ENCODE results near the gene ARHGAP23.
"Not testable (repeated sequence)": the region's sequence is repeated elsewhere in the genome, so short reads cannot be mapped to it uniquely, and the experiment has no call there.

Gene ARHGAP23

DNA sequence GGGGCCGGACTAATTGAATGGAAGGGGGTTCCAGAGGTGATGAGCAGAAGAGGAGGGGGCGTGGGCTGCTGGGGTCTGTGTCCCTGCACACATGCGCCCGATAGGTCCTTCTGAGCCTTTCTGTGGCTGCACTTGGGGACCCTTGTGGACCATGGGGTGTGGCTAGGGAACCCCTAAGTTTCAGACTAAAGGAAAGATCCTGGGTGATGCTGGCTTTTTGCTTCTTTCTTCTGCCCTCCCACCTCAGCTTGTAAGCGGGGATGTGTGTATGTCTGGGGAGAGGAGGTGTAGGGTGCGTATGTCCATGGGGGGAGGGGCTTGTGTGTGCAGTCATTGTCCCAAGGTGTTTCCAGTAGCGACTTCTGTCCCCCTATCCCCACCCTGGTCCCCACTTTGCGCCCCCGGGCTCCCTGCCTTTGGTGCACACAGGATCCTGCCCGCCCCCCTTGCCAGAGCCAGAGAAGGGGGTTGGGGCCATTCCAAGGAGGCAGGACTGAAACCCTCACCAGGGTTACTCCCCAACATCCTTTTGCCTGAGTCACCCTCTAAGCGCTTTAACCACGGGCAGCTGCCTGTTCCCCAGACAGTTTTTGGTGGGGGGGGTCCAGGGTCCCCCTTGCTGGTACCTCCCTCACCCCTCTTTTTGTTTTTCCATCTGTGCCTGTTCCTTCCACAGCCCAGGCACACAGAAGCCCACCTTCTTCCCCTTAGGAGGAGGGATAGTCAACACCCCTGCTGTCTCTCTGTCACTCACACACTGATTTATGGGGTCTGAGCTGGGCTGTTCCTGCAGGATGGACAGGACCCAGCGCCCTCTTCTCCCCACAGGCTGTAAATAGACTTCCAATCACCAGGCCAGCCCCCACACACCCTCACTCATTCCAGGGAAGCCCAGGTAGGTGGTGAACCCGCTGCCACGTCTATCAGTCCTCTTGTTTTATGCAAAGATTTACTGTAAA, 83.2 kb downstream of the ARHGAP23 start:
- DNase-seq = no peak

DNA sequence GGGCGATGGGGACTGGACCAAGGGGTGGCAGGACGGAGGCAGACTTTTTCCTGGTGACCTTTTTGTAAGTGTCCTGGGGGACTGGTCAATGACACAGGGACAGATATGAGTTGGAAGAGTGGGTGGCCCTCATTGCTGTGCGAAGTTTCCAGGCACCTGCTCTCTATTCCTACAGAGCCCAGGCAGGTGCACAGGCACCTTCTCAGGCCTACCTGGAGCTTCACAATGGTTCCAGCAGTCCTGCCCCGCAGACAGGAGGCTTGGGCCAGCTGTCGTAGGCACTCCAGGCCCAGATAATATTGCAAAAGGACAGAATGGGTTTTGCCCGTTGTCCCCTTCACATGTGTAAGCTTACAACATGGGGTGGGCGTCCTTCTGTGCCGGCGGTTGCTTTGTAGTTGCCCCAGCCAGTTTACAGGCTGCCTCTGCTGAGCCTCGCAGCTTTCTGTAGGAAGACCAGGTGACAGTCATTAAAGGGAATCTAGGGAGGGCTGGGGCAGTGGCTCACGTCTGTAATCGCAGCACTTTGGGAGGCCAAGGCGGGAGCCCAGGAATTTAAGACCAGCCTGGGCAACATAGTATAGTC, 84.3 kb downstream of the ARHGAP23 start:
- no peak for DNase-seq

DNA sequence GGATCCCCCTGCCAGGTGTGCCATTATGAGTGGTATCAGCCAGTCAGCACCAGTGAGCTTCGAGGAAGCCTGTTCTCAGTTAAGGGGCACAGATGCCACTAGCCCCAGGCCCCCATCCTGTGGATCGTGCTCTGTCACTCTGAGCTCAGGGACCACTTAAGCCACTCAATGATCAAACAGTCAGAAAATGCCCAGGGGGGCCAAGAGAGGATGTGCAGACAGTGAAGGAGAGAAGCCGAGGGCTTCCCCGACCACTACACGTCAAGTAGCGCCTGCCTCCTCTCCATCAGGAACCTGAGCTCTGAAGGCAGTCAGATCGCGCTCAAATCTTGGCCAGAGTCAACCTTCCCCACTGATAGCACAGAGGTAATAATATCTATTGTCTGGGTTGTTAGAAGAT, 98.3 kb downstream of the ARHGAP23 start:
- DNase-seq = not testable (repeated sequence)

DNA sequence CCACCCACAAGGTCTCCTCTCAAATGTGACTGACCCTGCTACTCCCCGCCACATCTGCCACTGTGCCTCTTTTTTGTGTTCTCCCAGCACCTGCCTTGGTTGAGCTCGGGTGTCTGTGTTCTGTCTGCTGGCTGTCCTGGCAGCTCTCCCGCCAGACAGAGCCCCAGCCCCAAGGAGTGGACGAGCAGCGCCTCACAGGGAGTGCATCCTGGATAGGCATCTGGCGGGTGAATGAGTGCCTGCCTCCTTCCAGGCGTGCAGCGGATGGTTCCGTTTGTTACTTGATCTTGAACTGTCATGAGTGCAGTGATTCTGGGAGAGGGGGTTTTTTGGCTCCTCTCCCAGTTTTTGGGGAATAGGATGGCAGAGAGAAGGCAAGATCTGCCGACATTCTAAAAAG, 99.9 kb downstream of the ARHGAP23 start:
- not testable (repeated sequence) for DNase-seq

DNA sequence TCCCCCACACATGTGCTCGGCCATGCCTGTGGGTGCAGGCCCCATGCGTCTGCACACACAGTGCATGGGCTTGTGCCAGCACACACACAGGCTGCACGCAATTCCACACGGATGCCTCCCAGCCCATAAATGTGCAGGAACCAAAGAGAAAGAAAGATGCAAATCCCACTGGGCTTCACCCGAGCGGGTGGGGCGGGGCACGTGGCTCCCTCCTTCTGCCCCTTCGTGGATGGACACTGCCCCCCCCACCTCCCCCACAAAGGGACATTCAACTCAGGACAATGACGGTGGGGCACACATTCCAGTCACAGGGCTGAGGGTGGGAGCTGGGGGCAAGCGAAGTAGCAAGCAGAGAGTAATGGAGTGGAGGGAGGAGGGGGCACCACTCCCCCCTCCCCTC, 102.6 kb downstream of the ARHGAP23 start:
- DNase-seq = peak in 5 of 58 donors; percentile 18 to 43 (median 30)

DNA sequence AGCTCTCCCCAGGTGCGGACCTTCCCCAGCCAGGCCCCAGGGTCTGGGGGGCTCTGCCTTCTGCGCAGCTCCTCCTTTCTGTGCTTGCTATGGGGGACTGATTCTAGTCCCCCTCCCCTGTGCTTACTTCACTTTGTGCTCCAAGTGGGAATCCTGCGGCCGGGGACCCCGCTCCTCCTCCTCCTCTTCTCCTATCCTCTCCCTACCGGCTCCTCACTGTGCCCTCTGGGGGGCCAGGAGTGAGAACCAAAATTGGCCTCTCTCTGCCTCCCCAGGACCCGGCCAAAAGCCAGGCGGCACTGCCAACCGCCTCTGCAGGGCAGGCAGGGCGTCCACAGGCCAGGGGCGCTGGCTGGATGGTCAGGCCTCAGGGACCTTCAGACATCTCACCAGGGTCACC, 103.5 kb downstream of the ARHGAP23 start:
- not testable (repeated sequence) for DNase-seq

DNA sequence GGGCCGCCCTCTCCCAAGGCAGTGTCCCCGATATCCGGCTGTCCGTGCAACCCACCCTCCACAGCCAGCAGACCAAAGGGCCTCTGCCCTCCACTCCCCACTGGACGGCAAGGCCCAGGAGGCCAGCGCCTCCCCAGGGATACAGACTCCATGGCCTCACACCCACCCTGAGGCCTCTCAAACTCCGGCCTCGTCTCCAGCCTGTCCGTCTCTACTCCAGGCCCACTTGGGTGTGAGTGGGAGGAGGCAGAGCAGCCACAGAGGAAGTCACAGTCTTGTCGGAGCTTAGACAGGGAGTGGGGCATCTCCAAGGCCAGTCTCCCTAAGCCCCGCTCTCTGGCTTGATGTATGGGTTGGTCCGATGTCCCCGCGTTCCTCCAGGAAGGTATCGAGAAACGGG, 104.2 kb downstream of the ARHGAP23 start:
- DNase-seq = no peak

DNA sequence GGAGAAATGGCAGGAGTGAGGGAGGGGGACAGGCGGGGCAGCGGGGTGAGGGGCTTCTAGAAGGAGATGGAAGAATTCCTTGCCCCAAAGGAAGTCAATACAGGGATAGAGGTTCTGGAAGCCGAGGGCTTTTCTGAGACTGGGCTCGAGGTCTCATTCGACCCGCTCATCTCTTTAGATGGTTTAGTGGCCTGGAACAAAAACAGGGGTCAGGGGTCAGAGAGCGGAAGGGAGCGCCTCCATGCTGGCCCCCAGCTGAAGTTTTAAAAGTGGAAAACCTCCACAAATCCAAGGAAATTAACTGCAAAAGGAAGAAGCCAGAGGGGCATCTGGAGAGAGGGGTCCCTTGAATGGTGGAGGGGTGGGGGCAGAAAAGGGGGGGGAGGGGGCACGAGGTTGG, 105.0 kb downstream of the ARHGAP23 start:
- DNase-seq = no peak

DNA sequence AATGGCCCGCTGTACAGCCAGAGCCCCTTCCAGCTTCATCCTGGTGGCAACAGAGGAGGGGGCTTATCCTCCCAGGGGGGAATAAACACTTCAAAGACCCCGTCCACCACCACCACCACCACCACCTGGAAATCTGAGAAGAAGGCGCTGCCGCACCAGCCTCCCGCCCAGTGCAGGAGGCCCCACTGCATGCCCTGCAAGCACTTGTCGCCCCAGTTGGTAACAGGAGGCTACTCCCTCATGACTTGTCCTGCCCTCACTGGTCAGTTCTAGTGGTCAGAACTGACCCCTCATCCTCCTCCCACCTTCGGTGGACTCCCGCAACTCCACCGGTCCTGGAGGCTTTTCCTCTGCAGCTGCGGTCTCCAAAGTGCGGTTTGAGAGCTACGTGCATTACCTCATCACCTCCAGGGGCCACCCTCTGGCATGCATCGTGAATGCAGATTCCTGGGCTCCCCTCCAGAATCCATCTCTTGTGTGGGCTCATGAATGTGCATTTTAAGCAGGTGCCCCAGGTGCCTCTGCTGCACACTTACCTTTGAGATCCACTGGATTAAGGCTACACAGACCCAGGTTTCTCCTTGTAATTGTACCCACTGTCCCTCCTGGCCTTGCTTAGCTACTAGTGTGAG, 105.7 kb downstream of the ARHGAP23 start:
- no peak for DNase-seq

DNA sequence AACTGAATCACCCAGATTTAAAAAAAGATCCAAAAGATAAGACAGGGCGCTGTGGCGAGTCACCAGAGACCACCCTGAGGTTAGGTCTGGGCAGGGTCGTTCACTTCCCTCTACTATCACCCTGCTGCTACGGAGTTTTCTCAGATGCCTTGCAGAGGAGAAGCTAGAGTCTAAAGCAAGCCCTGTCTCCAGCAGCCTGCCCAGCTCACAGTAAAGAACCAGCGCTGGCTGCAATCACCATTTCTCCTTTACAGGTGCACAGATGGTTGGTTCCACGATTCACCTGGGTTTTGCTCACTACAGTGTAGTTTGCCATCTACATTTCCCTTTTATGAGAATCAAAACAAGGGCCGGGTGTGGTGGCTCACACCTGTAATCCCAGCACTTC, 106.2 kb downstream of the ARHGAP23 start:
- DNase-seq = no peak

DNA sequence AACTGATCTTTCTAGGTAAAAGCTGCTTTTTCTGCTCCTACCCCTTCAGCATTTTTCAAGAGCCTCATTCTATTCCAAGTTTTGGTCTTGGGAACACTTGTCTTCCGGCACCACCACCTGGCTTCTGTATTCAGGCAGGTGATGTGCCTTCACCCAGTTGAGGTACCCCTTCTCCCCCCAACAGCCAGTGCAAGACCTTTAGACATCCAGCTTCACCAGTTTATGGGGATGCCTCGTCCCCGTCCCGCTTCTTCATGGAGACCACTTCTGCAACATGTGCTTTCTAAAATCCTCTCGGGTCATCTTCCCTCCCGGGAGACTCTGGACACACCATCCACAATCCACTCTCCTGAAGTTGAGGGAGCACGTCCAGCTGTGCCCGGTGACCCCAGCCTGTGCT, 107.6 kb downstream of the ARHGAP23 start:
- no peak for DNase-seq

DNA sequence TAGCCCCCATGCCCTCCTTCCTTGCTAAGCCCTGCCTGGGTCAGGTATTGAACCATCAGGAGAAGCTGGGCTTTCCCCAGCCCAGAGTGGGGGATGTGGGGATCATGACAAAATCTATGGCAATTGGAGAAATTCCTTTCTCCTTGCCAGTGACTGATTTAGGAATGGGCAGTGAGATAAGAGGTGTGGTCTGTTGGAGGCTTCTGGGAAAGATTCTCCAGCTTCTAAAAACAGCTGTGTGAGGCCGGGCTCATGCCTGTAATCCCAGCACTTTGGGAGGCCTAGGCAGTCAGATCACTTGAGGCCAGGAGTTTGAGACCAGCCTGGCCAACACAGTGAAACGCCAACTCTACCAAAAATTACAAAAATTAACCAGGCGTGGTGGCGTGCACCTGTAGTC, 108.4 kb downstream of the ARHGAP23 start:
- DNase-seq = no peak

DNA sequence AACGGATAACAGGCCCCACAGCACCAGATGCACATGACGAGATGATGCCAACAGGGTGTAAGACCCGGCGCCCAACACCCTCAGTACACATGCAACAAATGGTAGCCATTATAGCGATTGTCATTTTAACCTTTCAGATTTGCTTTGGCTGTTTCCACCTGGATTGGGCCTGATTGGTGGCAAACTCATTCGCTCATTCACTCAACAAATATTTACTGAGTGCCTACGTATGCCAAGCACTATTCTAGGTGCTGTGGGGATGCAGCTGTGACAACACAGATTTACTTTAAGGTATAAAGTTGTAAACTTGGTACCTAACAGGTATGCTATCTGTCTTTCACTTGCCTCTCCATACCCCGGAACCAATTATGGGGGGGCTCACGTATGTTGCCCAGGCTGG, 110.6 kb downstream of the ARHGAP23 start:
- DNase-seq = no peak

DNA sequence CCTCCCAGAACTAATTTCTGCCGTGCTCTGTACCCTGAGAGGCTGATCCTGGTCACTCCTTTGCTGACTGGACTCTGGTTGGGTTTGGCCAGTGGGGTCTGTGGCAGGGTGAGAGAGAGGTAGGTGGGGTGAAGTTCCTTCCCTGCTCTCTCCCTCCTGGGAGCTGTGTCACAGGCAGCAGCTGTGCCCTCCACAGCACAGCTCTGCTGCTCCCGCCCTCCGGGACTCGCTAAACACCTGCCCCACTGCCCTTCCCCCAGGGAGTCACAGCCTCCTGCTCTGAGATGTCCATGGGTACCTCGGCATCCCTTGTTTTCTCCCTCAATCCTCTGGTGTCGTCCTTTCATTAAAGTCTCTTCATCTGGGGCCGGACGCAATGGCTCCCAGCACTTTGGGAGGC, 111.1 kb downstream of the ARHGAP23 start:
- no peak for DNase-seq

DNA sequence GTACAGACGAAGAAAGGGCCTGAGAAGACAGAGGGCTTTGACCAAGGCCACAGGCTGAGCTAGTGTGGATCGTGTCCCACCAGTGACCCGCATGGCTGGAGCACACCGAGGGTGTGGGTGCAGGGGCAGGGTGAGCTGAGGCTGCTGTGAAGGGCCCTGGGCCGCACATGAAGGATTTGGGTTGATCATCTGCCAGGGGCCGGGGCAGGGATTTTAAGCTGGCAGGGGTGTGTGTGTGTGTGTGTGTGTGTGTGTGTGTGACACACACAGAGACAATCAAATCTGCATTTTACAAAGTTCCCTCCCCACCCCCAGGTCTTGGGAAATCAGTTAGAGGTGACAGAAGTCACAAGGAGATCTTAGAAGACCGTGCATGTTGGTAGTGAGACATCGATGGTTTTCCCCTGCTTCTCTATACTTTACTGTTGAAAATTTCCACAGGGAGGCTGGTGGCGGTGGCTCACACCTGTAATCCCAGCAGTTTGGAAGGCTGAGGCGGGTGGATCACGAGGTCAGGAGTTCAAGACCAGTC, 112.3 kb downstream of the ARHGAP23 start:
- no peak for DNase-seq

DNA sequence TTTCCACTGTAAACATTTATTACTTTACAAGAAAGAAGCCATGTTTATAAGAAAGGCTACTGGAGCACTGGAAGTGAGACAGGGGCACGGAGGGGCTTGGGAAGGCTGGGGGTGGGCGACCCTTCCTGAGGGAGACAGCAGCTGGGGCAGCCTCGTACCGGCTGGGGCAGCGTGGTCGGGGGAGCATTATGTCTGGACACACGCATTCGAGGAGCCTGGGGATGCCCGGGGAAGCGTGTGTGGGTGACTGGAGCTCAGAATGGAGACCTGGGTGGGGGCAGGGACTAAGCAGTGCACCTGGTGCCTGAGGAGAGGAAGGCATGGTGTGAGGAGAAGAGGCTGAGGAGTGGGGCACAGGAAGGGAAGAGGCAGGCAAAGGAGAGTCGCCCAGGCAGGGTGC, 113.0 kb downstream of the ARHGAP23 start:
- DNase-seq = no peak

DNA sequence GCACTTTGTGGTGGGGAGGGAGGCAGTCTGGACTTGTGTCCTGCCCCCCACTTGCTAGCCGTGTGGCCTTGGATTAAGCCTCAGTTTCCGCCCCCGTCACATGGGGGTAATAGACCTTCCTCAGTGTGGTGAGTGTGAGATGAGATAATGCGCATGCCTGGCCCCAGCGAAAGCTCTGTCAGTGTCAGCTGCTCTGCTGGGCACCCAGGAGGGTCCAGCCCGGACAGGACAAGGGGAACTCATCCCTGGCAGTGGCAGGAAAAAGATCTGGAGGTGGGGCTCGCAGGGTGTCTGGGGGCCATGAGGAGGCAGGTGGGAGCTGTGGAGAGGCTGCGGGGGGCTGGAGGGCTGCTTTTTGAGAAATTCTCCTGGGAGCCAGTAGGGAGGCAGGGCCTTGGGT, 114.0 kb downstream of the ARHGAP23 start:
- DNase-seq = no peak

DNA sequence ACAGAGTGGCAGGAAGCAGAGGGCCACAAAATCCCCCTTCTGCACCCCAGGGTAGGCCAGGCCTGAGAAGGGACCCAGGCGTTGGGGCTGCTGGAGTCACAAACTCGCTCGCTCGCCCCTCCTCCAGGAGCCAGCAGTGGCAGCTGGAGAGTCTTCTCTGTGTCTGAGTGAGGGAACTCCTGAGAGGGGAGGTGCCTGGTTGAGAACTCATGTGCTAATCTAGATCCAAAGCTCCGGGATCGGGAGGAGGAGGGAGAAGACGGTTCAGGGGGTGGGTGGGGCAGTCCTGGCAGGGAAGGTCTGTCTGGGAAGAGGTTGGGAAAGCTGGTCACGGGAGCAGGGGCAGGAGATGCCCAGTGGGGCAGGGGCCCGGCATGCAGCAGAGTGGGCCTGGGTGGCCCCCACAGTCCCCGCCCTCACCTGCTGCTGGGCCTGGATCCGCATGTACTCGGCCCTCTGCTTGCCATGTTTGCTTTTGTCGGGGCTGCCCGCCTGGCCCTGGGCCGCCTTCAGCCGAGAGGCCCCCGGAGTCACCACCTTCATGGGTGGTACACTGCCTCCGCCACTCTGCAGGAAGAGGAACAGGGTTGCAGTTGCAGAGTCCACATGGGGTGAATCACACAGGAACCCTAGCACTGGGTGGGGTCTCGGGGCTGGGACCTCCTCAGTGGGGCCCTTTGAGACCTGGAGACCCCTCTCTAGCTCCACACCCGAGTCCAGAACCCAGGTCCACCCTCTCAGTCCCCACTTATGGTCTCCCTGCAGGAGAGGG, 115.3 kb downstream of the ARHGAP23 start:
- DNase-seq = no peak

DNA sequence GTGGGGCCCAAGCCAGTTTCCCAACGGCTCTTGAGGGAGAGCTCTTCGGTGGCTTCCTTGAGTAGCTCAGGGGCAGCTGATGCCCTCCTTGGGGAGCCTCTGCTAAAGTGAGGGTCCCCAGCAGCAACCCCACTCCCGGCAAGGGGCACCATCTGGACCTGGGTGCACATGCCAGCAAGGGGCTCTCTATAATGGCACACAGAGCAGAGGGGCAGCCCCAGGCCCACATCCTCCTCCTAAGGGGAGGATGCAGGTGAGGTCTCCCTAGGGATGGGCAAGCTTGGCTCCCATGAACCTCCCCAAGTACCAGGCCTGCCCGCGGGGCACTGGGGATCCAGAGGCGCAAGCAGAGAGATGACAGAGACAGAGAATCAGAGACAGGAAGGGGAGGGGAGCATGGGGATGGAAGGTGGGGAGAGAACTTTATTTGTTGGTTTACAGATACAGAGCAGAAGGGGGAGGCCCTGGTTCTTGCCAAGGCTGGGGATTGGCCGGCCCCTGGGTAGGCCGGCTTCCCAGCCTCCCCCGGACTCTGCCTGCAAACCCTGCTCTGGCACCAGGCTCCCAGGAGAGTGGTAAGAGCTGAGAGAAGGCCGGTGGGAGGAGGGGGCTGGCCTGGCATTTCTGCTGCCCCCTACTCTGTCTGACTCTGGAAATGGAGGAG, 116.0 kb downstream of the ARHGAP23 start:
- DNase-seq = no peak

DNA sequence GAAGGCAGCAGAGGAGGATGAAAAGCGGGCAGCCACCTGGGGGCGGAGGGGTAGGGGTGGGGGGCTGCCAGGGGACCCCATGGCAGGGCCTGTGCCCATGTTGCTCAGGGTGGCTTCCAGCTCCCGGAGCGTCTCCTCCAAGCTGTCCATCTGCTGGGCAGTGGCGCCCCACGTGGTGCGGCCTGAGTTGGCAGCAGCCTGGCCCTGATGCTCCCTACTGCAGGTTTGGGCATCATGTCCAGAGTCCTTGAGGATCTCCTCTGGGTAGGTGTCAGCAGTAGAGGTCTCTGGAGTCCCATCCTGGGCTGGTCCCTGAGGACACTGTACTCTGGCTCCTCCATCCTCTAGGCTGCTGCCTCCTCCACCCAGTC, 116.6 kb downstream of the ARHGAP23 start:
- DNase-seq = no peak

All from anterior cingulate cortex (tissue), 58 donors.